GM08714 (cell line): ENCODE results near the gene MXD3.
A peak's percentile ranks its signal among the peaks of the same experiment; 100 is the strongest.
"Not testable (repeated sequence)": the region's sequence is repeated elsewhere in the genome, so short reads cannot be mapped to it uniquely, and the experiment has no call there.

Experiments used
- H3K4me3 ChIP-seq: fragments of 200-500 bp; sonication (Bioruptor generic); 2 replicates; pipeline ENCODE4 v1.5.1; 2014; ENCODE audit warnings: mild to moderate bottlenecking, low read length, inconsistent platforms
- ZNF274 ChIP-seq: IDR thresholded peaks from 2 replicates; pipeline ENCODE4 v1.6.1; 2012; ENCODE audit warnings: mild to moderate bottlenecking, low read depth, low read length

The MXD3 gene

DNA sequence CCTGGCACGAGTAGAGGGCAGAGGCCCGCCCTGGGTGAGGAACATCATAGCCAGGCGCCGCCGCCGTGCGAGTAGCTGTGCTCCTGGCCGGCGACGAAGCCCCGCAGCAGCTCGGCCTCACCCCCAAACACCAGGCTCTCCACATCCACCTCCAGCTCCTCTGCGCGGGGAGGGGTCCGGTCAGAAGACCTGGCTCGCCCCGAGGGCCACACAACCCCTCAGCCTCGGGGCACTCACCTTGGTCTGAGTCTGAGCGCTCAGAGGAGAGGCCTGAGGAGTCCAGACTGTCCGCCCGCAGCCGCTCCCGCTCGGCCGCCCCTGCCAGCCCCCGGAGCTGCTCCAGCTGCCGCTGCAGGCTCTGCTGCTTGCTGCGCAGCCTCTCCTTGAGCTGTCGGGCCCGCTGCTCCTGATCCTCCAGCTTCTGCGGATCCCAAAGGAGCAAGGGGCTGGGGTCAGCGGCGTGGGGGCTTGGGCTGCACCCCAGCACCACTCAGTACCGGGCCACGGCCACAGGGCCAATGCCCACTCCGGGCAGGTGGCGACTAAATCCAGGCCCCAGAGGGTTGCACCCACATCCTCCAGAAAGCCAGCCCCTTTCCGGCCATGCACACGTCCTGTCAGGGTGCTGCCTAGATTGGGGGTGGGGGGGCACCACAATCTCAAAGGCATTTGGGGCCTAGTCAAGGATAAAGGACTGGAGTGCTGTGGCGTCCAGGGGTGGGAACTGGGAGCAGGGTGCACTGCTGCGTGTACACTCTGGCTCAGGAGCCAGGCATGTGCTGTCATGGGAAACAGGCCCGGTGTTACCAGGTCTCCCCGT is 3.9 kb downstream of the MXD3 start:
- no peak for TF ChIP-seq ZNF274
- H3K4me3 ChIP-seq: no peak overlapping the region

GRCh38 chr5:177306674-177307543 is 4.8 kb downstream of the MXD3 start:
- no peak overlapping the region for H3K4me3 ChIP-seq
- TF ChIP-seq ZNF274: no peak

DNA sequence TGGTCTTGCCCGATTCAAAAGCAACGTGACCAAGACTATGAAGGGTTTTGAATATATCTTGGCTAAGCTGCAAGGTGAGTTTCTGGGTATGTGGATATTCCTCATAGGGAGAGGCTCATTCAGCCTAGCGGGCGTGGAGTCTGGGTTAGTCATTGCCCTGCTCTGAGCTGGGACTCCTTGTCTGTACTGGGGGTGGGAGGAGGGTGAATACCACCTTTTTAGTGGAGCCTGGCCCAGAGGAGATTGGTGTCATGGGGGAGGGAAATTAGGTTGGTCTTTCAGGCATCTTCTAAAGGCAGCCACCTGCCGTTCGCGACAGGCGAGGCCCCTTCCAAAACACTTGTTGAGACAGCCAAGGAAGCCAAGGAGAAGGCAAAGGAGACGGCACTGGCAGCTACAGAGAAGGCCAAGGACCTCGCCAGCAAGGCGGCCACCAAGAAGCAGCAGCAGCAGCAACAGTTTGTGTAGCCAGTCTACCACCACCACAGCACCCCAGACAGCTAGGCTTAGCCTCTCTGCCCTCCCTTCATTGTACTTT is 5.5 kb downstream of the MXD3 start:
- H3K4me3 ChIP-seq: not testable (repeated sequence)

- TF ChIP-seq ZNF274: no peak
- H3K4me3 ChIP-seq: peak overlapping the region; percentile 73
These were observed 7.1 kb downstream of the MXD3 start for GRCh38 chr5:177304392-177305119.

GRCh38 chr5:177303925-177304391 is 7.7 kb downstream of the MXD3 start:
- peak overlapping the region; percentile 73 for H3K4me3 ChIP-seq
- TF ChIP-seq ZNF274: no peak

- peak within 1 kb of the TSS; percentile 73 for H3K4me3 ChIP-seq
- TF ChIP-seq ZNF274: no peak
These were observed 8.4 kb downstream of the MXD3 start, which contains the start of the genes PRELID1 and RAB24 for GRCh38 chr5:177303121-177303924. TSS of gene PRELID1 (plus strand) at chr5:177303799. CDS start at chr5:177303986, 187 bp downstream. TSS of gene RAB24 (minus strand) at chr5:177303719. CDS start at chr5:177303288, 431 bp downstream.

DNA sequence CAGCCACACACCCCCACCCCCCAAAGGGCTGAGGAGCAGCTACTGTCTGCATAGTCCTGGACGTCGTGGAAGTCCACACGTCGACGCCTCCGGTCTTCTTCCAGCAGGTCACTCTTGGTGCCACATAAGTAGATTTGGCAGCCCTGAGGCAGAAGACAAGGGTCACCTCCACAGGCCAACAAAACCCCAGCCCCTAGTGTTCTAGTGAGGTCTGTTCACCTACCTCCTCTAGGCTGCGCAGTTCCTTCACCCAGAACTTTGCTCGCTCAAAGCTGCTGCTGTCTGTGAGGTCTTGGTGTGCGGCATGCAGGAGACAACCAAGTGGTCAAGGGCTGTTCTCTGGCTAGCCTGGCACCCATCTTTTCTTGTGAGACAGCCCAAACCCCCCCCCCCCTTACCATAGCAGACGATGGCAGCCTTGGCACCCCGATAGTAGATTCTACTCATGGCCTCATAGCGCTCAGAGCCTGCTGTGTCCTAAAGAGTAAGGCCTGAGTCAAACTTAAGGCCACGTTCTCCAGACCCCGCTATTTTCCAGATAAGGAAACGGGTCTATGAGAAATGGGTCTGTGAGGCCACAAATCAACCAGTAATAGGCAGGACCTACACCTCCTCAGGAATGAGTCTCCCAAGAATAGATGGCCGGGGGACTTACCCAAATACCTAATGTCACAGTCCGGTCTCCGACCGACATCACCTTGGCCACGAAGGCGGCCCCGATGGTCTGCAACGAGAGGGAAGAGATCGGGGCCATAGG is 9.2 kb downstream of the MXD3 start:
- H3K4me3 ChIP-seq: peak overlapping the region; percentile 73
- no peak for TF ChIP-seq ZNF274

GRCh38 chr5:177301503-177302165 is 10.1 kb downstream of the MXD3 start:
- no peak for TF ChIP-seq ZNF274
- no peak overlapping the region; the same call in 1 of the 2 replicates for H3K4me3 ChIP-seq

GRCh38 chr5:177300951-177301350 is 10.7 kb downstream of the MXD3 start:
- no peak for TF ChIP-seq ZNF274
- H3K4me3 ChIP-seq: no peak overlapping the region; the same call in 1 of the 2 replicates

- no peak overlapping the region; the same call in 1 of the 2 replicates for H3K4me3 ChIP-seq
- TF ChIP-seq ZNF274: no peak
These were observed 11.3 kb downstream of the MXD3 start for GRCh38 chr5:177300236-177300880.

DNA sequence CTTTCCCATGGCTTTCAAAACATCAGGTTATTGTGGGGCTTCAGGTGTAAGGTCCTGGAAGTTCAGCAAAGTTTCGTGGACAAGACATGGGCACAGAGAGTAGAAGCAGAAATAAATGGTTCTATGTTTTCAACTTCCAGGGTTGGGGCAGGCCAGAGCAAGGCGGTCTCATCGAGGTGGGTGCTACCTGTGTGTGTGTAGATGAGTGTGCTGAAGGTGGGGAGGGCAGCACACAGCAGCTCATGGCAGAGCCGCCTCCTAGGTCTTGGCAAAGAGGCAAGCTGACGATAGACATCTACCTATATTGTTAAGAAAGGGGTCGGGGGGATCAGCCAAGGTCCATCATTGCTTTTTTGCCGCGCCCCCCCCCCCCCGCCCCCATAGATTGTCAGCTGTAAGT is 12.0 kb downstream of the MXD3 start:
- no peak overlapping the region for H3K4me3 ChIP-seq
- TF ChIP-seq ZNF274: no peak
